K562 (cell line): ENCODE measurements around the gene MSTN. TPM values are rescaled to one million over a fixed set of nuclear protein-coding genes. Genes with fewer than 3 reads are reported as not detected.

Experiments used
- ATAC-seq: fragments of 200-7000 bp; cut with Tn5 transposase; 3 replicates; pipeline ENCODE4 v1.9.1; 2020; ENCODE audit warnings: moderate library complexity
- BruUV-seq: library from RNA; stranded (reverse); fragments of 400-500 nt; replicated peaks from 2 replicates; lab custom pipeline; 2021; lab: Mats Ljungman, UMichigan
- CTCF ChIA-PET: fragments of 300-600 bp; formaldehyde crosslinking; extraction: SDS; loops from one replicate; lab custom pipeline; 2021; ENCODE audit warnings: low intra/inter-chr PET ratio; lab: Yijun Ruan, JAX
- POLR2A ChIA-PET: fragments of 300-600, 350-650 bp; sonication (Branson Sonifier 250); formaldehyde crosslinking; extraction: SDS; loops from one replicate; lab custom pipeline; 2021; ENCODE audit warnings: antibody characterized with exemption, inconsistent platforms; lab: Yijun Ruan, JAX
- DNase-seq, 4 experiments: peaks; one replicate each; pipeline versions ENCODE4 v3.0.0 to v3.0.0-alpha.2; 2011 to 2018; ENCODE audit warnings: low spot score in 3 of 4, mixed read lengths in 3 of 4; ENCODE audit errors: extremely low read depth in 1 of 4
- FAIRE-seq: peaks from 2 replicates; lab custom pipeline; 2011; peaks lifted over from hg19 to GRCh38; lab: Jason Lieb, UNC
- H2AFZ ChIP-seq: 2 replicates; pipeline ENCODE4 v1.6.0; 2011; ENCODE audit warnings: low read depth, low read length, control low read depth, inconsistent platforms
- H3K27ac ChIP-seq: fragments of 200-600 bp; 3 replicates; pipeline ENCODE4 v1.8.0; 2011; ENCODE audit warnings: low read depth, mild to moderate bottlenecking, control low read depth, inconsistent platforms, low read length, moderate library complexity, mixed read lengths; ENCODE audit errors: extremely low read depth
- H3K27me3 ChIP-seq, 2 experiments: fragments of 300-600 bp in 1 of 2; 2 replicates in 1 of 2; 3 replicates in 1 of 2; pipeline versions ENCODE4 v1.6.0 to v1.8.0; 2011; ENCODE audit warnings: inconsistent platforms in 2 of 2, low read length in 2 of 2, mild to moderate bottlenecking in 1 of 2, mixed read lengths in 1 of 2, moderate library complexity in 1 of 2; ENCODE audit not compliant: control insufficient read depth in 2 of 2, insufficient read depth in 2 of 2
- H3K36me3 ChIP-seq: fragments of 300-600 bp; 3 replicates; pipeline ENCODE4 v1.8.0; 2011; ENCODE audit warnings: mild to moderate bottlenecking, low read length, inconsistent platforms; ENCODE audit not compliant: control insufficient read depth, insufficient read depth
- H3K4me1 ChIP-seq, 2 experiments: fragments of 200-600 bp in 1 of 2; replicated peaks in 1 of 2; 2 replicates in 1 of 2; 3 replicates in 1 of 2; pipeline versions ENCODE4 v1.5.1 to v1.8.0; 2011; ENCODE audit warnings: inconsistent platforms in 2 of 2, low read length in 2 of 2, mild to moderate bottlenecking in 1 of 2, mixed read lengths in 1 of 2, moderate library complexity in 1 of 2; ENCODE audit not compliant: control insufficient read depth in 2 of 2, insufficient read depth in 2 of 2
- H3K4me2 ChIP-seq: 2 replicates; pipeline ENCODE4 v1.6.1; 2011; ENCODE audit warnings: low read length, control low read depth, inconsistent platforms, mixed read lengths; ENCODE audit not compliant: insufficient read depth
- H3K4me3 ChIP-seq: fragments of 200-600 bp; sonication (generic), shearing (Covaris generic); 2 replicates; pipeline ENCODE4 v1.5.1; 2016; ENCODE audit warnings: control low read depth, inconsistent platforms
- H3K79me2 ChIP-seq: fragments of 200-600 bp; 3 replicates; pipeline ENCODE4 v1.8.0; 2011; ENCODE audit warnings: low read length, inconsistent platforms; ENCODE audit not compliant: control insufficient read depth, insufficient read depth
- H3K9ac ChIP-seq, 2 experiments: 2 replicates each; pipeline versions ENCODE4 v1.6.0 to v1.6.1; 2011; ENCODE audit warnings: low read depth in 2 of 2, low read length in 2 of 2, control low read depth in 1 of 2, inconsistent platforms in 1 of 2, mild to moderate bottlenecking in 1 of 2, mixed read lengths in 1 of 2; ENCODE audit not compliant: insufficient read depth in 1 of 2
- H3K9me1 ChIP-seq: one replicate; pipeline ENCODE4 v1.6.0; 2011; ENCODE audit warnings: inconsistent platforms, mild to moderate bottlenecking, low read length, moderate library complexity; ENCODE audit not compliant: control insufficient read depth, insufficient read depth
- H3K9me3 ChIP-seq: replicated peaks from 2 replicates; pipeline ENCODE4 v1.5.1; 2011; ENCODE audit warnings: low read depth, low read length, inconsistent platforms; ENCODE audit not compliant: control insufficient read depth, insufficient read depth
- H4K20me1 ChIP-seq: replicated peaks from 2 replicates; pipeline ENCODE4 v1.6.1; 2011; ENCODE audit warnings: low read length, inconsistent platforms, mixed read lengths; ENCODE audit not compliant: control insufficient read depth, insufficient read depth
- FOXA1 ChIP-seq: fragments of 450-650 bp; IDR thresholded peaks from 2 replicates; pipeline ENCODE4 v1.6.1; 2016; ENCODE audit warnings: mild to moderate bottlenecking, borderline replicate concordance
- MED1 ChIP-seq: sonication (generic); formaldehyde crosslinking; IDR thresholded peaks from 2 replicates; pipeline ENCODE4 v1.8.1; 2023; ENCODE audit warnings: missing genetic modification reagents, borderline replicate concordance
- MYNN ChIP-seq, 2 experiments: sonication (generic); formaldehyde crosslinking in 1 of 2; IDR thresholded peaks; 2 replicates each; pipeline versions ENCODE4 v1.5.0 to v1.6.1; 2016 to 2020; ENCODE audit warnings: antibody characterized with exemption in 1 of 2, missing genetic modification reagents in 1 of 2
- NR2F6 ChIP-seq: fragments of 450-650 bp; formaldehyde crosslinking; IDR thresholded peaks from 2 replicates; pipeline ENCODE4 v1.4.0; 2020; ENCODE audit warnings: mild to moderate bottlenecking
- RAD51 ChIP-seq: fragments of 450-650 bp; IDR thresholded peaks from 2 replicates; pipeline ENCODE4 v1.7.1; 2016; ENCODE audit warnings: low read depth, mild to moderate bottlenecking, borderline replicate concordance
- RREB1 ChIP-seq: fragments of 250-450 bp; sonication (Bioruptor Pico); IDR thresholded peaks from 2 replicates; pipeline ENCODE4 v1.4.0; 2020
- STAG1 ChIP-seq: sonication (generic); formaldehyde crosslinking; IDR thresholded peaks from 2 replicates; pipeline ENCODE4 v1.5.0; 2020; ENCODE audit warnings: missing genetic modification reagents, borderline replicate concordance
- TARDBP ChIP-seq: fragments of 450-650 bp; IDR thresholded peaks from 2 replicates; pipeline ENCODE4 v1.6.1; 2016
- ZBTB43 ChIP-seq: sonication (generic); formaldehyde crosslinking; IDR thresholded peaks from 2 replicates; pipeline ENCODE4 v1.8.0; 2023; ENCODE audit warnings: mild to moderate bottlenecking, missing genetic modification reagents
- ZNF146 ChIP-seq: IDR thresholded peaks from one replicate; pipeline ENCODE4 v1.6.1; 2018; ENCODE audit warnings: missing compliant biosample characterization; ENCODE audit not compliant: unreplicated experiment
- WGBS: fragments of 100-300 bp; shearing (Covaris generic); methylation state at CpG from one replicate; pipeline ENCODE4 v1.1.6; 2016; ENCODE audit warnings: low coverage, mixed read lengths; ENCODE audit not compliant: insufficient coverage; ENCODE audit errors: missing lambda C conversion rate; 5-methylcytosine and 5-hydroxymethylcytosine counted together
- in situ Hi-C: fragments of 300-500 bp; cut with MboI; formaldehyde crosslinking; loops from 4 replicates; pipeline ENCODE4 v1.15.0; 2018; ENCODE audit warnings: inconsistent platforms, mixed read lengths
- intact Hi-C: fragments of 100-400 bp; cut with micrococcal nuclease; formaldehyde crosslinking; loops from 2 replicates; pipeline ENCODE4 v1.14.2; 2022
- polyA plus RNA-seq, 8 experiments: library from polyadenylated mRNA; depleted of rRNA in 4 of 8; stranded (reverse) in 5 of 8; unstranded in 3 of 8; fragments of >200 nt; fragmentation: Nextera tagmentation in 2 of 8; fragmentation: Illumina TruSeq in 1 of 8; extraction: Ambion mirVana in 2 of 8; extraction: Trizol in 1 of 8; gene quantifications; 2 replicates each; pipeline versions ENCODE4 v1.2.1 to v1.2.3, GENCODE V29; 2011 to 2014; ENCODE audit warnings: inconsistent platforms in 1 of 8, missing spikeins in 1 of 8
- total RNA-seq, 7 experiments: library from RNA; depleted of rRNA in 6 of 7; stranded (reverse); fragments of >200 nt in 6 of 7; fragmentation: Illumina TruSeq in 2 of 7; extraction: Trizol in 2 of 7; gene quantifications; 2 replicates each; pipeline versions ENCODE4 v1.2.1 to v1.2.3, GENCODE V29; 2011 to 2021; ENCODE audit warnings: low replicate concordance in 1 of 7
- TF ChIP-seq, protein P1 (sequence below): fragments of 250-450 bp; sonication (Bioruptor Pico); IDR thresholded peaks from 2 replicates; pipeline ENCODE4 v1.8.0; 2021; ENCODE audit warnings: mild to moderate bottlenecking, moderate library complexity
- TF ChIP-seq, protein P2 (sequence below): fragments of 450-650 bp; formaldehyde crosslinking; IDR thresholded peaks from 2 replicates; pipeline ENCODE4 v1.4.0; 2020; ENCODE audit warnings: mild to moderate bottlenecking, mixed read lengths

The MSTN gene
- total and polyA plus RNA-seq, 9 of the 15 experiments (the other 6 are each of a cell fraction or from before 2014, with no cell fraction given): not detected

- TF ChIP-seq, protein P1, sequence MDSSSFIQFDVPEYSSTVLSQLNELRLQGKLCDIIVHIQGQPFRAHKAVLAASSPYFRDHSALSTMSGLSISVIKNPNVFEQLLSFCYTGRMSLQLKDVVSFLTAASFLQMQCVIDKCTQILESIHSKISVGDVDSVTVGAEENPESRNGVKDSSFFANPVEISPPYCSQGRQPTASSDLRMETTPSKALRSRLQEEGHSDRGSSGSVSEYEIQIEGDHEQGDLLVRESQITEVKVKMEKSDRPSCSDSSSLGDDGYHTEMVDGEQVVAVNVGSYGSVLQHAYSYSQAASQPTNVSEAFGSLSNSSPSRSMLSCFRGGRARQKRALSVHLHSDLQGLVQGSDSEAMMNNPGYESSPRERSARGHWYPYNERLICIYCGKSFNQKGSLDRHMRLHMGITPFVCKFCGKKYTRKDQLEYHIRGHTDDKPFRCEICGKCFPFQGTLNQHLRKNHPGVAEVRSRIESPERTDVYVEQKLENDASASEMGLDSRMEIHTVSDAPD: no peak
- TF ChIP-seq NR2F6 (no peak), STAG1 (CRISPR knock-in tag) (no peak)
Measured at GRCh38 chr2:190110699-190111098, 48.2 kb upstream of the MSTN start (continued).

GRCh38 chr2:190110131-190110530, 47.6 kb upstream of the MSTN start:
- H3K27ac ChIP-seq: no peak overlapping the region
- no peak overlapping the region for H2AFZ ChIP-seq
- ATAC-seq (no peak), DNase-seq (no peak), FAIRE-seq (no peak)
- H3K27me3 ChIP-seq: no peaks in the 10 kb centered on the region
- ChIA-PET POLR2A (no interaction called here), CTCF (no interaction called here)
- intact Hi-C loops (no loop called here), in situ Hi-C loops (no loop called here)
- no peaks in the 10 kb centered on the region for H3K9me3 ChIP-seq
- no peaks in the 10 kb centered on the region for H3K36me3 ChIP-seq
- H3K4me2 ChIP-seq: no peak overlapping the region
- no peaks in the 10 kb centered on the region for H3K9me1 ChIP-seq
- H4K20me1 ChIP-seq: no peaks in the 10 kb centered on the region
- no peaks in the 10 kb centered on the region for H3K4me1 ChIP-seq
- no peak overlapping the region for H3K9ac ChIP-seq
- 42% methylated on average over 2 of the region's 2 CpGs for WGBS
- no peak overlapping the region for H3K4me3 ChIP-seq
- no TSS peak for BruUV-seq
- no peaks in the 10 kb centered on the region for H3K79me2 ChIP-seq
- TF ChIP-seq MED1 (CRISPR knock-in tag) (no peak), TARDBP (no peak), RAD51 (no peak), ZBTB43 (CRISPR knock-in tag) (no peak), ZNF146 (CRISPR knock-in tag) (no peak), RREB1 (CRISPR knock-in tag) (no peak), MYNN (IDR thresholded peaks at IDR 0.05) (no peak), MYNN (CRISPR knock-in tag; IDR thresholded peaks at IDR 0.05) (no peak), FOXA1 (no peak)
- TF ChIP-seq, protein P2, sequence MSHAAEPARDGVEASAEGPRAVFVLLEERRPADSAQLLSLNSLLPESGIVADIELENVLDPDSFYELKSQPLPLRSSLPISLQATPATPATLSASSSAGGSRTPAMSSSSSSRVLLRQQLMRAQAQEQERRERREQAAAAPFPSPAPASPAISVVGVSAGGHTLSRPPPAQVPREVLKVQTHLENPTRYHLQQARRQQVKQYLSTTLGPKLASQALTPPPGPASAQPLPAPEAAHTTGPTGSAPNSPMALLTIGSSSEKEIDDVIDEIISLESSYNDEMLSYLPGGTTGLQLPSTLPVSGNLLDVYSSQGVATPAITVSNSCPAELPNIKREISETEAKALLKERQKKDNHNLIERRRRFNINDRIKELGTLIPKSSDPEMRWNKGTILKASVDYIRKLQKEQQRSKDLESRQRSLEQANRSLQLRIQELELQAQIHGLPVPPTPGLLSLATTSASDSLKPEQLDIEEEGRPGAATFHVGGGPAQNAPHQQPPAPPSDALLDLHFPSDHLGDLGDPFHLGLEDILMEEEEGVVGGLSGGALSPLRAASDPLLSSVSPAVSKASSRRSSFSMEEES (CRISPR knock-in tag): no peak
